Right lung (tissue), 10 donors: Measurements from ENCODE around the gene GDAP2. TPM values are rescaled to one million over a fixed set of nuclear protein-coding genes. Genes with fewer than 3 reads are reported as not detected.
"Not testable (repeated sequence)": the region's sequence is repeated elsewhere in the genome, so short reads cannot be mapped to it uniquely, and the experiment has no call there.

Experiments used
- DNase-seq, 2 donors: peaks; one replicate each; pipeline ENCODE4 v3.0.0-alpha.2; 2013
- long read RNA-seq, 8 donors: transcript quantifications; one replicate each; lab custom pipeline, GENCODE V29; 2026
- polyA plus RNA-seq, 5 donors: library from polyadenylated mRNA; unstranded; fragments of 120-200 nt; gene quantifications; one replicate each; pipeline versions ENCODE4 v1.2.1 to v1.2.3, GENCODE V29; 2013; ENCODE audit warnings: inconsistent platforms in 1 of 5, low replicate concordance in 1 of 5; ENCODE audit not compliant: insufficient read length in 5 of 5, insufficient read depth in 1 of 5

Gene GDAP2
- 10 to 100 TPM in 4 of 5 donors, 1 to 10 TPM in 1; 9.9 to 18.8 (median 17.1) TPM for polyA plus RNA-seq
- long read RNA-seq, donor 1, full-length matches to known transcripts, result 4 of 4 reads
- long read RNA-seq, donor 1, partial matches to known transcripts, result 0 of 4 reads
- long read RNA-seq, donor 1, other reads (novel, unspliced or antisense), result 0 of 4 reads
- long read RNA-seq, donor 2, full-length matches to known transcripts, result 2 of 2 reads
- long read RNA-seq, donor 2, partial matches to known transcripts, result 0 of 2 reads
- long read RNA-seq, donor 2, other reads (novel, unspliced or antisense), result 0 of 2 reads
- long read RNA-seq, donor 3, full-length matches to known transcripts, result 2 of 2 reads
- long read RNA-seq, donor 3, partial matches to known transcripts, result 0 of 2 reads
- long read RNA-seq, donor 3, other reads (novel, unspliced or antisense), result 0 of 2 reads
- long read RNA-seq, donor 4, full-length matches to known transcripts, result 2 of 2 reads
- long read RNA-seq, donor 4, partial matches to known transcripts, result 0 of 2 reads
- long read RNA-seq, donor 4, other reads (novel, unspliced or antisense), result 0 of 2 reads
- long read RNA-seq, donor 5, full-length matches to known transcripts, result 2 of 2 reads
- long read RNA-seq, donor 5, partial matches to known transcripts, result 0 of 2 reads
- long read RNA-seq, donor 5, other reads (novel, unspliced or antisense), result 0 of 2 reads
- long read RNA-seq, donor 6, full-length matches to known transcripts, result 4 of 4 reads
- long read RNA-seq, donor 6, partial matches to known transcripts, result 0 of 4 reads
- long read RNA-seq, donor 6, other reads (novel, unspliced or antisense), result 0 of 4 reads
- long read RNA-seq, donor 7, full-length matches to known transcripts, result 1 of 1 reads
- long read RNA-seq, donor 7, partial matches to known transcripts, result 0 of 1 reads
- long read RNA-seq, donor 7, other reads (novel, unspliced or antisense), result 0 of 1 reads
- long read RNA-seq, donor 8, full-length matches to known transcripts, result 1 of 14 reads
- long read RNA-seq, donor 8, partial matches to known transcripts, result 13 of 14 reads
- long read RNA-seq, donor 8, other reads (novel, unspliced or antisense), result 0 of 14 reads

- peak; percentile 93 to 94 for DNase-seq
Observed at GRCh38 chr1:117929343-117930172, at the start of gene GDAP2, which contains the start of gene WDR3. GDAP2 (minus strand) TSS chr1:117929621; CDS start chr1:117920357, 9,264 bp downstream. WDR3 (plus strand) TSS chr1:117929739; CDS start chr1:117933320, 3,581 bp downstream.

GRCh38 chr1:117976381-117976780 lies 47.0 kb upstream of the GDAP2 start:
- no peak for DNase-seq

GRCh38 chr1:117971777-117972176 lies 42.4 kb upstream of the GDAP2 start:
- DNase-seq, result no peak

GRCh38 chr1:117970252-117970651 lies 40.8 kb upstream of the GDAP2 start:
- no peak for DNase-seq

- peak; percentile 33 to 34 for DNase-seq
Observed at GRCh38 chr1:117967881-117968280, 38.5 kb upstream of the GDAP2 start.

- DNase-seq, result peak in 1 of 2 donors; percentile 4
Observed at GRCh38 chr1:117967477-117967876, 38.1 kb upstream of the GDAP2 start.

GRCh38 chr1:117964290-117965038 lies 35.0 kb upstream of the GDAP2 start:
- no peak for DNase-seq

GRCh38 chr1:117959364-117959763 lies 29.9 kb upstream of the GDAP2 start:
- DNase-seq, result no peak

- DNase-seq, result no peak
Observed at GRCh38 chr1:117952386-117952785, 23.0 kb upstream of the GDAP2 start.

- no peak for DNase-seq
Observed at GRCh38 chr1:117942293-117942692, 12.9 kb upstream of the GDAP2 start.

GRCh38 chr1:117933769-117934168 lies 4.3 kb upstream of the GDAP2 start:
- DNase-seq, result no peak

- no peak for DNase-seq
Observed at GRCh38 chr1:117932576-117932975, 3.2 kb upstream of the GDAP2 start.

- no peak for DNase-seq
Observed at GRCh38 chr1:117930484-117930883, 1.1 kb upstream of the GDAP2 start.

- DNase-seq, result peak in 1 of 2 donors; percentile 7
Observed at GRCh38 chr1:117930173-117930447, 689 bp upstream of the GDAP2 start.

- peak; percentile 43 for DNase-seq
Observed at GRCh38 chr1:117928881-117929342, 509 bp downstream of the GDAP2 start.

GRCh38 chr1:117925981-117926380 lies 3.4 kb downstream of the GDAP2 start:
- no peak for DNase-seq

GRCh38 chr1:117922717-117923116 lies 6.7 kb downstream of the GDAP2 start:
- not testable (repeated sequence) for DNase-seq

- DNase-seq, result no peak
Observed at GRCh38 chr1:117921991-117922390, 7.4 kb downstream of the GDAP2 start.

GRCh38 chr1:117919376-117919775 lies 10.0 kb downstream of the GDAP2 start:
- DNase-seq, result no peak

GRCh38 chr1:117911051-117911450 lies 18.4 kb downstream of the GDAP2 start:
- no peak for DNase-seq
